ENCODE measurements around the gene SFMBT1. TPM values are rescaled to one million over a fixed set of nuclear protein-coding genes. Genes with fewer than 3 reads are reported as not detected.

SFMBT1 gene
- polyA plus RNA-seq, 3 donors: 0.61 to 2.7 (median 0.91) TPM

DNA sequence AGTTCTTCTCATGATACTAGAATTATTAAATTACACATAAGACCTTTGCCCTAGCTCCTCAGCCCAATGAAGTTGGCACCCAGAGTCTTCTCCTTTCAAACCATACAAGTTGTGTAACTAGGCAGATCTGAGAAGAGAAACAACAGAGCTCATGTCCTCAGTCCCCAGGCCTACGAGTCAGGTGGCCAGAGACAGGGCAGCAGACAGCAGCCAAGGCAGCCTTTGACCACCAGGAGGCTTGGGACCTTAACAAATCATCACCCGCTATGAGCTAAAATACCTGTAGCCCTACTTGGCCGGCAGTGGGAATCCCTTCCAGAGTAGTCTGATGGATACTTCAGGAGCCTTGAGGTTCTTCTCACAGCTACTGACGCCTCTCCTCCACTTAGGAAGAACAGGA, 166.8 kb downstream of the SFMBT1 start:
- peaks cover 10 to 23% of the 10 kb centered on the region in 2 donors for H3K36me3 ChIP-seq (replicated peaks in 1 of 2; ENCODE audit: control insufficient read depth in 1 of 2, insufficient read depth in 2 of 2, low read length in 2 of 2)
- peaks cover 85% of the 10 kb centered on the region for H4K20me1 ChIP-seq (ENCODE audit: insufficient read depth, low read length)
- intact Hi-C loops (cut with micrococcal nuclease): loop anchor here in 1 of 2 donors (10.0 kb wide), 1 partner anchor 196 kb away; no protein-coding TSS in a partner anchor
- no peak overlapping the region for H3K4me3 ChIP-seq (replicated peaks in 1 of 3; ENCODE audit: low read depth in 2 of 3, low read length in 3 of 3)
- peaks cover 26 to 37% of the 10 kb centered on the region in 2 donors for H3K36me3 Mint-ChIP-seq
- H3K27ac Mint-ChIP-seq: peak overlapping the region in 1 of 7 donors; percentile 61
- no peak overlapping the region for H2AFZ ChIP-seq (ENCODE audit: insufficient read depth, low read depth, low read length, poor library complexity, severe bottlenecking)
- H3K9me3 Mint-ChIP-seq: no peaks in the 10 kb centered on the region
- TF ChIP-seq, protein P1, sequence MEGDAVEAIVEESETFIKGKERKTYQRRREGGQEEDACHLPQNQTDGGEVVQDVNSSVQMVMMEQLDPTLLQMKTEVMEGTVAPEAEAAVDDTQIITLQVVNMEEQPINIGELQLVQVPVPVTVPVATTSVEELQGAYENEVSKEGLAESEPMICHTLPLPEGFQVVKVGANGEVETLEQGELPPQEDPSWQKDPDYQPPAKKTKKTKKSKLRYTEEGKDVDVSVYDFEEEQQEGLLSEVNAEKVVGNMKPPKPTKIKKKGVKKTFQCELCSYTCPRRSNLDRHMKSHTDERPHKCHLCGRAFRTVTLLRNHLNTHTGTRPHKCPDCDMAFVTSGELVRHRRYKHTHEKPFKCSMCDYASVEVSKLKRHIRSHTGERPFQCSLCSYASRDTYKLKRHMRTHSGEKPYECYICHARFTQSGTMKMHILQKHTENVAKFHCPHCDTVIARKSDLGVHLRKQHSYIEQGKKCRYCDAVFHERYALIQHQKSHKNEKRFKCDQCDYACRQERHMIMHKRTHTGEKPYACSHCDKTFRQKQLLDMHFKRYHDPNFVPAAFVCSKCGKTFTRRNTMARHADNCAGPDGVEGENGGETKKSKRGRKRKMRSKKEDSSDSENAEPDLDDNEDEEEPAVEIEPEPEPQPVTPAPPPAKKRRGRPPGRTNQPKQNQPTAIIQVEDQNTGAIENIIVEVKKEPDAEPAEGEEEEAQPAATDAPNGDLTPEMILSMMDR (IDR thresholded peaks at IDR 0.05): no peak
- WGBS (ENCODE audit: insufficient coverage): 80% methylated on average over 3 of the region's 4 CpGs
- peaks cover 11 to 12% of the 10 kb centered on the region in 2 donors for H3K4me1 ChIP-seq (ENCODE audit: control insufficient read depth in 1 of 2, insufficient read depth in 2 of 2, low read length in 2 of 2)
- no peak overlapping the region for H3K9ac ChIP-seq (ENCODE audit: insufficient read depth, low read length, poor library complexity, severe bottlenecking)
- no peaks in the 10 kb centered on the region for H3K9me3 ChIP-seq (replicated peaks in 1 of 2; ENCODE audit: control insufficient read depth in 1 of 2, insufficient read depth in 1 of 2, low read length in 2 of 2)
- H3K4me2 ChIP-seq (replicated peaks; ENCODE audit: extremely low read depth, low read length, poor library complexity, severe bottlenecking): no peak overlapping the region
- no peak for DNase-seq
- H3K4me1 Mint-ChIP-seq: peaks cover 24% of the 10 kb centered on the region
- no peaks in the 10 kb centered on the region for H3K27me3 Mint-ChIP-seq (ENCODE audit: low read depth in 3 of 3)
- H3K27ac ChIP-seq (ENCODE audit: low read depth in 1 of 2, low read length in 2 of 2): no peak overlapping the region
- H3K79me2 ChIP-seq (ENCODE audit: insufficient read depth, low read length): peaks cover 51% of the 10 kb centered on the region
- no peaks in the 10 kb centered on the region for H3K27me3 ChIP-seq (ENCODE audit: control insufficient read depth in 2 of 2, insufficient read depth in 2 of 2, low read length in 2 of 2)
- H3K4me3 Mint-ChIP-seq: no peak overlapping the region

DNA sequence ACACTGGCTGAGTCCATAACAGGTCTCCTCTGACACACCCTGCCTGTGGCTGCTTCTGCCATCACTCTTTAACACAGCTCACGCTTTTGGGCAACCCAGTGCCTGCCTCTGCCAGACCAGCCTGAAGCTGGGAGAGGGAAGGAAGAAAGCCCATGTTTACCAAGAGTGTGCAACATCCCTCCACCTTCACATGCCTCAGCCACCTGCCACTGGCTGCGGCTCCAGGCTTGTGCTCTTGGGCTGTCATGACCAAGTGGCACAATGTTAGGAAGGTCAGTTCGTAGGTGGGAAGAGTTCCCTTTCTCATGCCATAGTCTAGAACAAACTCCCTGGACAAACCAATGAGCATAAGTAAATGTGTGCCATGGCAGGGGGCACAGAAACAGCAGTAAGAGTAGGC, 168.8 kb downstream of the SFMBT1 start:
- H3K27me3 ChIP-seq (ENCODE audit: control insufficient read depth in 2 of 2, insufficient read depth in 2 of 2, low read length in 2 of 2): no peaks in the 10 kb centered on the region
- no peak overlapping the region for H2AFZ ChIP-seq (ENCODE audit: insufficient read depth, low read depth, low read length, poor library complexity, severe bottlenecking)
- intact Hi-C loops (cut with micrococcal nuclease): loop anchor here in 1 of 2 donors (10.0 kb wide), 1 partner anchor 198 kb away; no protein-coding TSS in a partner anchor
- Mint-ChIP-seq H3K4me3 (no peak overlapping the region), H3K27ac (peak overlapping the region in 2 of 7 donors; percentile 35 to 64), H3K36me3 (peaks cover 25 to 41% of the 10 kb centered on the region in 2 donors), H3K4me1 (peaks cover 35% of the 10 kb centered on the region), H3K9me3 (no peaks in the 10 kb centered on the region), H3K27me3 (ENCODE audit: low read depth in 3 of 3) (no peaks in the 10 kb centered on the region)
- DNase-seq: no peak
- no peaks in the 10 kb centered on the region for H3K9me3 ChIP-seq (replicated peaks in 1 of 2; ENCODE audit: control insufficient read depth in 1 of 2, insufficient read depth in 1 of 2, low read length in 2 of 2)
- TF ChIP-seq, protein P1 (IDR thresholded peaks at IDR 0.05): no peak
- H3K9ac ChIP-seq (ENCODE audit: insufficient read depth, low read length, poor library complexity, severe bottlenecking): no peak overlapping the region
- peaks cover 11 to 12% of the 10 kb centered on the region in 2 donors for H3K4me1 ChIP-seq (ENCODE audit: control insufficient read depth in 1 of 2, insufficient read depth in 2 of 2, low read length in 2 of 2)
- no CpG with 5 or more reads among the region's 3 CpGs for WGBS (ENCODE audit: insufficient coverage)
- no peak overlapping the region for H3K4me2 ChIP-seq (replicated peaks; ENCODE audit: extremely low read depth, low read length, poor library complexity, severe bottlenecking)
- peaks cover 93% of the 10 kb centered on the region for H4K20me1 ChIP-seq (ENCODE audit: insufficient read depth, low read length)
- H3K79me2 ChIP-seq (ENCODE audit: insufficient read depth, low read length): peaks cover 64% of the 10 kb centered on the region
- peaks cover 10 to 23% of the 10 kb centered on the region in 2 donors for H3K36me3 ChIP-seq (replicated peaks in 1 of 2; ENCODE audit: control insufficient read depth in 1 of 2, insufficient read depth in 2 of 2, low read length in 2 of 2)
- H3K27ac ChIP-seq (ENCODE audit: low read depth in 1 of 2, low read length in 2 of 2): no peak overlapping the region
- no peak overlapping the region for H3K4me3 ChIP-seq (replicated peaks in 1 of 3; ENCODE audit: low read depth in 2 of 3, low read length in 3 of 3)
